Activated CD4-positive, alpha-beta T cell treated with anti-CD3 and anti-CD28 coated beads, Interleukin-2, amount 50 U/mL, for 16 hours (primary cell): ENCODE measurements around the gene PDILT.

Source experiments
- DNase-seq: peaks from one replicate; pipeline ENCODE4 v3.0.0-alpha.2; 2020

Gene PDILT

GRCh38 chr16:20402651-20403050 is 1.9 kb downstream of the PDILT start:
- no peak for DNase-seq

- no peak for DNase-seq
Observed at GRCh38 chr16:20401475-20402016, 3.0 kb downstream of the PDILT start.

GRCh38 chr16:20401066-20401465 is 3.5 kb downstream of the PDILT start:
- no peak for DNase-seq

GRCh38 chr16:20399185-20399584 is 5.4 kb downstream of the PDILT start:
- DNase-seq = no peak

GRCh38 chr16:20398603-20399002 is 5.9 kb downstream of the PDILT start:
- no peak for DNase-seq

GRCh38 chr16:20397468-20398074 is 7.0 kb downstream of the PDILT start:
- DNase-seq = no peak

- DNase-seq = no peak
Observed at GRCh38 chr16:20396846-20397467, 7.6 kb downstream of the PDILT start.

GRCh38 chr16:20395946-20396345 is 8.6 kb downstream of the PDILT start:
- DNase-seq = no peak

- DNase-seq = no peak
Observed at GRCh38 chr16:20393801-20394577, 10.5 kb downstream of the PDILT start.

- DNase-seq = no peak
Observed at GRCh38 chr16:20391045-20391444, 13.5 kb downstream of the PDILT start.

- DNase-seq = no peak
Observed at GRCh38 chr16:20388854-20389253, 15.7 kb downstream of the PDILT start.

- no peak for DNase-seq
Observed at GRCh38 chr16:20387978-20388377, 16.6 kb downstream of the PDILT start.

- DNase-seq = peak; percentile 54
Observed at GRCh38 chr16:20385844-20386832, 18.4 kb downstream of the PDILT start.

GRCh38 chr16:20383106-20384029 is 21.2 kb downstream of the PDILT start:
- DNase-seq = peak; percentile 76

GRCh38 chr16:20382202-20382948 is 22.2 kb downstream of the PDILT start:
- no peak for DNase-seq

GRCh38 chr16:20380782-20381181 is 23.8 kb downstream of the PDILT start:
- DNase-seq = no peak

- no peak for DNase-seq
Observed at GRCh38 chr16:20377181-20377580, 27.4 kb downstream of the PDILT start.

- no peak for DNase-seq
Observed at GRCh38 chr16:20372701-20373100, 31.8 kb downstream of the PDILT start.

GRCh38 chr16:20369452-20370054 is 35.0 kb downstream of the PDILT start:
- DNase-seq = no peak

GRCh38 chr16:20364051-20364450 is 40.5 kb downstream of the PDILT start:
- no peak for DNase-seq
